ENCODE data around the gene ZBTB7C. TPM values are rescaled to one million over a fixed set of nuclear protein-coding genes. Genes with fewer than 3 reads are reported as not detected.

Gene ZBTB7C
- total and polyA plus RNA-seq, 8 donors = 1.7 to 8.7 (median 2.7) TPM

DNA sequence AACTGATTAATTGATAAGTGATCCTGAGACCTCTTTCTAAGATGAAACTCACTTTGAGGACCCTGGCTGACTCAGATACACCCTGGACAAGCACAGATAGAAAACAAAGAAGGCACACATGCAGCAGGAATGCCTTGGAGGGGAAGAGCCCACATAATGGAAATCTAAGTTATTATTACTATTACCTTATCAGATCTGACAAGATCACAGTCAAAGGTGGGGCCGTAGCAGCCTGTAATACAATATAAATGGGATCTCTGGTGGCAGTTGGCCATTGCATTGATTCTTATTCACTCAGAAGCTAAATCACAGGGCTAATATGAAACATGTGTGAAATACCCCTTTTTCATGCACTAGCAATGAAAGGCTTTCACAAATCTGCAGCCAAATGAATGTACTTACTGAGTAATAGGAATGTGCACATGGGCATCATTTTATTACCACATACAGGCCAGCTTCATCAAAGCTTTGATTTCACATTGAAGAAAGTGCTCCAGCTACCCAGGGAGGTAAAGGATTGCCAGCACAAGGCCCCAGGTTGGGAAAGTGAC is 84.0 kb downstream of the ZBTB7C start:
- no peak for ATAC-seq
- no peak for DNase-seq
- intact Hi-C loops (cut with DNase I) = no loop called here

DNA sequence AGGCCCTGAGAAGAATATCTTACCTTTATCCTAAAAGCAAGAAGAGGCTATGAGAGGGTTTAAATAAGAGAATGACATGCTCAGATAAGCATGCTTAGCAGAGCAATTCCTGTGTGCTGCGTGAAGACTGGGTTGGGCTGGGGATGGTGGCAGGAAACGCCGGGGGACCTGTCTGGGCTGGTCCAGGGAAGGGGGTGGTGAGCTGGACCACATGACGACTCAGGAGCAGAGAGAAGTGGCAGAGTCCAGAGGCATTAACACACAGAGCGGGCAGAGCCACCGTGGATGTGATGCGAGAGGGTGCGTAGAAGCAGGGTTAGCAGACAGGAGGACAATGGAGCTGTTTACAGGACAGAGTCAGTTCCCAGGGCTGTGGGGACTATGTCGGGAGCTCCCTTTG is 84.5 kb downstream of the ZBTB7C start:
- ATAC-seq = no peak
- Histone ChIP-seq H3K9me3 (no peaks in the 10 kb centered on the region), H3K4me1 (no peaks in the 10 kb centered on the region), H3K36me3 (no peaks in the 10 kb centered on the region), H3K27me3 (no peaks in the 10 kb centered on the region), H3K27ac (no peak overlapping the region), H3K4me3 (no peak overlapping the region)
- intact Hi-C loops (cut with DNase I) = no loop called here
- no peak for DNase-seq
- TF ChIP-seq, protein P1, sequence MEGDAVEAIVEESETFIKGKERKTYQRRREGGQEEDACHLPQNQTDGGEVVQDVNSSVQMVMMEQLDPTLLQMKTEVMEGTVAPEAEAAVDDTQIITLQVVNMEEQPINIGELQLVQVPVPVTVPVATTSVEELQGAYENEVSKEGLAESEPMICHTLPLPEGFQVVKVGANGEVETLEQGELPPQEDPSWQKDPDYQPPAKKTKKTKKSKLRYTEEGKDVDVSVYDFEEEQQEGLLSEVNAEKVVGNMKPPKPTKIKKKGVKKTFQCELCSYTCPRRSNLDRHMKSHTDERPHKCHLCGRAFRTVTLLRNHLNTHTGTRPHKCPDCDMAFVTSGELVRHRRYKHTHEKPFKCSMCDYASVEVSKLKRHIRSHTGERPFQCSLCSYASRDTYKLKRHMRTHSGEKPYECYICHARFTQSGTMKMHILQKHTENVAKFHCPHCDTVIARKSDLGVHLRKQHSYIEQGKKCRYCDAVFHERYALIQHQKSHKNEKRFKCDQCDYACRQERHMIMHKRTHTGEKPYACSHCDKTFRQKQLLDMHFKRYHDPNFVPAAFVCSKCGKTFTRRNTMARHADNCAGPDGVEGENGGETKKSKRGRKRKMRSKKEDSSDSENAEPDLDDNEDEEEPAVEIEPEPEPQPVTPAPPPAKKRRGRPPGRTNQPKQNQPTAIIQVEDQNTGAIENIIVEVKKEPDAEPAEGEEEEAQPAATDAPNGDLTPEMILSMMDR (IDR thresholded peaks at IDR 0.05) = no peak

More for the DNA sequence above, 84.0 kb downstream of the ZBTB7C start:
- H3K27me3 ChIP-seq = no peaks in the 10 kb centered on the region
- no peak overlapping the region for H3K4me3 ChIP-seq
- no peaks in the 10 kb centered on the region for H3K4me1 ChIP-seq
- H3K9me3 ChIP-seq = no peaks in the 10 kb centered on the region
- H3K27ac ChIP-seq = no peak overlapping the region
- TF ChIP-seq, protein P1 (IDR thresholded peaks at IDR 0.05) = no peak
- no peaks in the 10 kb centered on the region for H3K36me3 ChIP-seq

DNA sequence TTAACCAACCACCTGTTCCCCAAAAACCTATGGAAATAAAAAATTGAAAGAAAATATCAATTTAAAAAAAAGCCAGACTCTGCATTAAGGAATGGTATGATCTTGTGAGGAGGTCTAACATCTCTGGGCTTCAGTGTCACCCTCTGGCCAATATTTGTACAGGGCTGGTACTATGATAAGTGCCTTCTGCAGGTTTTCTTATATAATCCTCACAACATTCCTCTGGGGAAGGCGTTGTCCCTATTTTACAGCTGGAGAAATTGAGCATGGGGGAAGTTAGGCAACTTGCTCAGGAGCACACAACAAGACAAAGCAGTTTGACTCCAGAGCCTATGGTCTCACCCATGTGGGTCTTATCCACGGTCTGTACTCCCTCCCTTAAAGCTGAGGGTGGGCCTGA is 86.0 kb downstream of the ZBTB7C start:
- H3K4me3 ChIP-seq = no peak overlapping the region
- DNase-seq = no peak
- no peak for ATAC-seq
- intact Hi-C loops (cut with DNase I) = no loop called here
- no peaks in the 10 kb centered on the region for H3K4me1 ChIP-seq
- H3K27me3 ChIP-seq = no peaks in the 10 kb centered on the region
- H3K9me3 ChIP-seq = no peaks in the 10 kb centered on the region
- H3K27ac ChIP-seq = no peak overlapping the region
- TF ChIP-seq, protein P1 (IDR thresholded peaks at IDR 0.05) = no peak
- no peaks in the 10 kb centered on the region for H3K36me3 ChIP-seq

DNA sequence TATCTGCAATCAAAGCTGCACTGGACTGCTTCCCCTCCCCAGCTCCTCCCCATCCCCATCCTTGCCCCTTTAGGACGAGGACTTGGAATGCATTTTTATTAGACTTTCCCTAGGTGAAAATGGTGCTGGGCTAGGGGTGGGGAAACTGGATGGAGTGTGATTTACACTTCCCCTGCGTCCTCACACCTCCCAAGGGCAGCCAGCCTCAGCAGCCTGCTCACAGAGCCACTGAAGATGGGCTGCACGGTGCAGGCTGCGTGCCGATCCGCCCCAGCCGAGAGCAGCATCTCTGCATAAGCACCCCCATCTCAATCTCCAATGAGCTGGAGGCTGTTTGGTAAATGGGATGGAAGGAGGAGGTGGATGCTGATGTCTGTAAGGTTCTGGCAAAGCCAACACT is 87.6 kb downstream of the ZBTB7C start:
- intact Hi-C loops (cut with DNase I) = no loop called here
- no peaks in the 10 kb centered on the region for H3K4me1 ChIP-seq
- H3K4me3 ChIP-seq = no peak overlapping the region
- no peaks in the 10 kb centered on the region for H3K36me3 ChIP-seq
- no peak for DNase-seq
- TF ChIP-seq, protein P1 (IDR thresholded peaks at IDR 0.05) = no peak
- no peak for ATAC-seq
- H3K27me3 ChIP-seq = no peaks in the 10 kb centered on the region
- H3K27ac ChIP-seq = no peak overlapping the region
- H3K9me3 ChIP-seq = no peaks in the 10 kb centered on the region

DNA sequence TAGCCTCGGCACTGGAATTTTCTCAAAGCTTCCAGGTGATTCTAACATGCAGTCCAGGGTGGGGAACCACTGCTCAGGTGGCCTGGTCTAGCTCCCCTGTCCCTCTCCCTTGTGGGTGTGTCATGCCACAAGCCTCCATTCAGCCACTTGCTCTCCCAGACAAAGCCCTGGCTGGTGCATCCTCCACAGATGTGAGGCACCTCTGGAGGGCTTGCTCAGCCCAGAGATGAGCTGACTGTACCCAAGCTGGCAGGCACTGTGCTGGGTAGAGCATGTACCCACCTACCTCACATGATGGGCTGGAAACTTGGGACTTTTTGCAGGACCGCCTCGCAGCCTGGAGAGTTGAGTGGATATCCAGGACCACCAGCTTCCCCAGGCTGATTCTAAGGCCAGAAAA is 88.1 kb downstream of the ZBTB7C start:
- TF ChIP-seq, protein P1 (IDR thresholded peaks at IDR 0.05) = no peak
- Histone ChIP-seq H3K9me3 (no peaks in the 10 kb centered on the region), H3K27ac (no peak overlapping the region), H3K4me3 (no peak overlapping the region), H3K36me3 (no peaks in the 10 kb centered on the region), H3K27me3 (no peaks in the 10 kb centered on the region), H3K4me1 (no peaks in the 10 kb centered on the region)
- ATAC-seq (no peak), DNase-seq (no peak)
- intact Hi-C loops (cut with DNase I) = no loop called here

Measured in left lung (tissue), 10 donors.